OCI-LY1 (cell line): ENCODE data around the gene MINDY1.

ENCODE experiments used
- H2AFZ ChIP-seq: fragments of 200-600 bp; sonication (generic), shearing (Covaris generic); 2 replicates; pipeline ENCODE4 v1.6.0; 2014; ENCODE audit warnings: antibody characterized with exemption, mild to moderate bottlenecking, low read length
- H3F3A ChIP-seq: fragments of 200-600 bp; sonication (generic), shearing (Covaris generic); 2 replicates; pipeline ENCODE4 v1.6.0; 2014; ENCODE audit warnings: mild to moderate bottlenecking, antibody characterized with exemption, low read length, moderate library complexity; ENCODE audit not compliant: insufficient read depth
- H3K27ac ChIP-seq: fragments of 200-600 bp; sonication (generic); 2 replicates; pipeline ENCODE4 v1.5.1; 2014; ENCODE audit warnings: low read length, mixed run types, mild to moderate bottlenecking, low read depth; ENCODE audit not compliant: poor library complexity, severe bottlenecking
- H3K27me3 ChIP-seq: fragments of 200-600 bp; sonication (generic); 2 replicates; pipeline ENCODE4 v1.6.0; 2014; ENCODE audit warnings: antibody characterized with exemption, mild to moderate bottlenecking, low read length, moderate library complexity; ENCODE audit not compliant: insufficient read depth
- H3K36me3 ChIP-seq: fragments of 200-600 bp; sonication (generic); 2 replicates; pipeline ENCODE4 v1.6.1; 2014; ENCODE audit warnings: mild to moderate bottlenecking, antibody characterized with exemption, low read length, moderate library complexity, mixed read lengths; ENCODE audit not compliant: insufficient read depth
- H3K4me1 ChIP-seq: fragments of 200-600 bp; sonication (generic); 2 replicates; pipeline ENCODE4 v1.5.1; 2014; ENCODE audit warnings: mild to moderate bottlenecking, low read length, moderate library complexity; ENCODE audit not compliant: insufficient read depth, severe bottlenecking
- H3K4me2 ChIP-seq: fragments of 200-600 bp; sonication (generic), shearing (Covaris generic); 2 replicates; pipeline ENCODE4 v1.6.1; 2014; ENCODE audit warnings: low read length
- H3K4me3 ChIP-seq: fragments of 200-600 bp; sonication (generic); 2 replicates; pipeline ENCODE4 v1.5.1; 2014; ENCODE audit warnings: low read length, low read depth, mild to moderate bottlenecking, mixed read lengths; ENCODE audit not compliant: poor library complexity, severe bottlenecking
- H3K79me2 ChIP-seq: fragments of 200-600 bp; shearing (Covaris generic); 2 replicates; pipeline ENCODE4 v1.6.1; 2016; ENCODE audit warnings: mixed run types, low read length, mixed read lengths; ENCODE audit not compliant: insufficient read depth
- H3K9ac ChIP-seq: fragments of 200-600 bp; sonication (generic), shearing (Covaris generic); 2 replicates; pipeline ENCODE4 v1.6.1; 2014; ENCODE audit warnings: mild to moderate bottlenecking, low read length, mixed read lengths
- H3K9me2 ChIP-seq: fragments of 200-600 bp; sonication (generic), shearing (Covaris generic); 2 replicates; pipeline ENCODE4 v1.6.1; 2014; ENCODE audit warnings: low read depth, mild to moderate bottlenecking, low read length, mixed read lengths
- H3K9me3 ChIP-seq: fragments of 200-600 bp; shearing (Covaris generic); 2 replicates; pipeline ENCODE4 v1.6.1; 2014; ENCODE audit warnings: low read length, mixed read lengths
- H4K20me1 ChIP-seq: fragments of 200-600 bp; sonication (generic), shearing (Covaris generic); 2 replicates; pipeline ENCODE4 v1.6.0; 2016; ENCODE audit warnings: mild to moderate bottlenecking, low read length; ENCODE audit not compliant: insufficient read depth
- EZH2 ChIP-seq: fragments of 200-600 bp; sonication (generic), shearing (Covaris generic); IDR thresholded peaks from 2 replicates; pipeline ENCODE4 v1.8.0; 2017; ENCODE audit warnings: borderline replicate concordance, mixed run types, mild to moderate bottlenecking, antibody characterized with exemption, low read length, moderate library complexity, mixed read lengths
- TF ChIP-seq, protein P1 (sequence below): fragments of 200-600 bp; sonication (generic), shearing (Covaris generic); IDR thresholded peaks from 2 replicates; pipeline ENCODE4 v1.5.1; 2017; ENCODE audit warnings: mild to moderate bottlenecking, antibody characterized with exemption, low read length, moderate library complexity, mixed read lengths

MINDY1 gene

DNA sequence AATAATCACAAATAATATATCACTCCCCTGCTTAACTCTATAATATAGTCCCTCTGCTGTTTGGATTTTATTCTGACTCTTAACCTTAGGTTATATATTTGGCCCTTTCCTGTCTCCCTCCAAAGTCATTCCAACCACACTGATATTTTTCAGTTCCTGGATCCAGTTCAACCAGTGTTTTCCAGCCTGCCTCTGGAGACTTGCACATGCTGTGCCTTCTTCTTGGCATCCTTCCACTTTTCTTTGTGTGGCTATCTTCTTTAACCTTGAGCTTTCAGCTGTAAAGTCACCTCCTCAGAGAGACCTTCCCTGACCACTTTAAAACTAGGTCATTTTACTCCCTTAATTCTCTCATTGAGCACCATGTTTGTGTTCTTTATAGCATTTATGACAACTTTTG lies 51.4 kb downstream of the MINDY1 start:
- Histone ChIP-seq H3K4me1 (no peaks in the 10 kb centered on the region), H3K4me3 (no peak overlapping the region), H3K9me2 (no peaks in the 10 kb centered on the region), H3K27ac (no peak overlapping the region), H3K36me3 (peaks cover 84% of the 10 kb centered on the region), H3K9me3 (no peaks in the 10 kb centered on the region), H3K9ac (no peak overlapping the region), H3F3A (no peaks in the 10 kb centered on the region), H3K27me3 (no peaks in the 10 kb centered on the region), H2AFZ (no peak overlapping the region), H3K79me2 (no peaks in the 10 kb centered on the region), H4K20me1 (no peaks in the 10 kb centered on the region), H3K4me2 (no peak overlapping the region)
- TF ChIP-seq, protein P1, sequence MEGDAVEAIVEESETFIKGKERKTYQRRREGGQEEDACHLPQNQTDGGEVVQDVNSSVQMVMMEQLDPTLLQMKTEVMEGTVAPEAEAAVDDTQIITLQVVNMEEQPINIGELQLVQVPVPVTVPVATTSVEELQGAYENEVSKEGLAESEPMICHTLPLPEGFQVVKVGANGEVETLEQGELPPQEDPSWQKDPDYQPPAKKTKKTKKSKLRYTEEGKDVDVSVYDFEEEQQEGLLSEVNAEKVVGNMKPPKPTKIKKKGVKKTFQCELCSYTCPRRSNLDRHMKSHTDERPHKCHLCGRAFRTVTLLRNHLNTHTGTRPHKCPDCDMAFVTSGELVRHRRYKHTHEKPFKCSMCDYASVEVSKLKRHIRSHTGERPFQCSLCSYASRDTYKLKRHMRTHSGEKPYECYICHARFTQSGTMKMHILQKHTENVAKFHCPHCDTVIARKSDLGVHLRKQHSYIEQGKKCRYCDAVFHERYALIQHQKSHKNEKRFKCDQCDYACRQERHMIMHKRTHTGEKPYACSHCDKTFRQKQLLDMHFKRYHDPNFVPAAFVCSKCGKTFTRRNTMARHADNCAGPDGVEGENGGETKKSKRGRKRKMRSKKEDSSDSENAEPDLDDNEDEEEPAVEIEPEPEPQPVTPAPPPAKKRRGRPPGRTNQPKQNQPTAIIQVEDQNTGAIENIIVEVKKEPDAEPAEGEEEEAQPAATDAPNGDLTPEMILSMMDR, result no peak
- TF ChIP-seq EZH2, result no peak

DNA sequence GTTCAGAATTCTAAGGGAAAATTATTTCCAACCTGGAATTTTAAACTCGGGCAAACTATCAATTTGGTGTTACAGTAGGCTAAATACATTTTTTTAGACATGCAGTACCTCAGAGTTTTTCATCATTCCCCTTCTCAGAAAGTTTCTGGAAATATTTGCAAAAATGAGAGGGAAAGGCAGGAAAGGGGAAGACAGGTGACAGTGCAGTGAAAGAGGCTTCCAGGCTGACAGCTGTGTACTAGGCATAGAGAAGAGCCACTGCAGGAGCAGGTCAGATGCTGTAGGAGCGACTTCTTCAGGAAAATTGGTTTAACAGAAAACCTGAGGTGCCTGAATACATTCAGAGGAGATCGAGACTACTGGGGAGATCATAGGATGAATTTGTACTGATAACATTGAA lies 52.0 kb downstream of the MINDY1 start:
- Histone ChIP-seq H3K27ac (no peak overlapping the region), H2AFZ (no peak overlapping the region), H4K20me1 (no peaks in the 10 kb centered on the region), H3K9me2 (no peaks in the 10 kb centered on the region), H3K36me3 (peaks cover 84% of the 10 kb centered on the region), H3F3A (no peaks in the 10 kb centered on the region), H3K9ac (no peak overlapping the region), H3K79me2 (no peaks in the 10 kb centered on the region), H3K4me2 (no peak overlapping the region), H3K4me1 (no peaks in the 10 kb centered on the region), H3K9me3 (no peaks in the 10 kb centered on the region), H3K27me3 (no peaks in the 10 kb centered on the region), H3K4me3 (no peak overlapping the region)
- TF ChIP-seq, protein P1, result no peak
- no peak for TF ChIP-seq EZH2
